ENCODE measurements around the gene SIRT2. TPM values are rescaled to one million over a fixed set of nuclear protein-coding genes. Genes with fewer than 3 reads are reported as not detected.
"Not testable (repeated sequence)": the region's sequence is repeated elsewhere in the genome, so short reads cannot be mapped to it uniquely, and the experiment has no call there.

SIRT2 gene
- total and polyA plus RNA-seq, 5 donors = 57.6 to 96.5 (median 62.4) TPM

GRCh38 chr19:38877781-38878574, 21.4 kb downstream of the SIRT2 start, which contains the start of gene RINL:
Gene RINL (minus strand): TSS chr19:38878275. CDS start chr19:38876742, 1,533 bp downstream.
- ATAC-seq = peak; percentile 32 to 45
- Histone ChIP-seq H3K4me1 (ENCODE audit: control insufficient read depth, insufficient read depth, low read length) (no peaks in the 10 kb centered on the region), H3K9me3 (ENCODE audit: control insufficient read depth, low read length) (no peaks in the 10 kb centered on the region), H3K4me3 (ENCODE audit: low read length) (no peak within 1 kb of the TSS), H3K27me3 (ENCODE audit: control insufficient read depth, insufficient read depth) (no peaks in the 10 kb centered on the region), H3K27ac (ENCODE audit: low read length) (no peak within 1 kb of the TSS)
- intact Hi-C loops (cut with DNase I) = no loop called here
- DNase-seq = peak in 2 of 3 donors; percentile 67 to 68
- WGBS = 49% methylated on average over 11 of the region's 11 CpGs

GRCh38 chr19:38875656-38876395, 23.6 kb downstream of the SIRT2 start:
- ATAC-seq (no peak), DNase-seq (no peak)
- Histone ChIP-seq H3K27me3 (ENCODE audit: control insufficient read depth, insufficient read depth) (no peaks in the 10 kb centered on the region), H3K4me1 (ENCODE audit: control insufficient read depth, insufficient read depth, low read length) (no peaks in the 10 kb centered on the region), H3K9me3 (ENCODE audit: control insufficient read depth, low read length) (no peaks in the 10 kb centered on the region), H3K4me3 (ENCODE audit: low read length) (no peak overlapping the region), H3K27ac (ENCODE audit: low read length) (no peak overlapping the region)
- 79% methylated on average over 6 of the region's 6 CpGs for WGBS
- intact Hi-C loops (cut with DNase I) = no loop called here

- H3K4me3 ChIP-seq (ENCODE audit: low read length); ATAC-seq: not testable (repeated sequence)
These were observed 26.0 kb downstream of the SIRT2 start for GRCh38 chr19:38873400-38873799.

GRCh38 chr19:38870612-38871011, 28.8 kb downstream of the SIRT2 start:
- no peak overlapping the region for H3K27ac ChIP-seq (ENCODE audit: low read length)
- DNase-seq (no peak), ATAC-seq (peak; percentile 3 to 17)
- WGBS = 82% methylated on average over 19 of the region's 19 CpGs
- H3K9me3 ChIP-seq (ENCODE audit: control insufficient read depth, low read length) = no peaks in the 10 kb centered on the region
- H3K4me1 ChIP-seq (ENCODE audit: control insufficient read depth, insufficient read depth, low read length) = peaks cover 2% of the 10 kb centered on the region
- no peak overlapping the region for H3K4me3 ChIP-seq (ENCODE audit: low read length)
- no peaks in the 10 kb centered on the region for H3K27me3 ChIP-seq (ENCODE audit: control insufficient read depth, insufficient read depth)
- intact Hi-C loops (cut with DNase I) = no loop called here

More at GRCh38 chr19:38873400-38873799, 26.0 kb downstream of the SIRT2 start:
- H3K4me1 ChIP-seq (ENCODE audit: control insufficient read depth, insufficient read depth, low read length); H3K27ac ChIP-seq (ENCODE audit: low read length); H3K9me3 ChIP-seq (ENCODE audit: control insufficient read depth, low read length); H3K27me3 ChIP-seq (ENCODE audit: control insufficient read depth, insufficient read depth); intact Hi-C loops (cut with DNase I); DNase-seq: not testable (repeated sequence)
- 75% methylated on average over 10 of the region's 10 CpGs for WGBS

- H3K27me3 ChIP-seq (ENCODE audit: control insufficient read depth, insufficient read depth) = no peaks in the 10 kb centered on the region
- WGBS = 16% methylated on average over 62 of the region's 62 CpGs
- no peak overlapping the region for H3K27ac ChIP-seq (ENCODE audit: low read length)
- DNase-seq (peak; percentile 88 to 97 (median 93)), ATAC-seq (peak; percentile 92 to 94)
- intact Hi-C loops (cut with DNase I) = no loop called here
- H3K4me1 ChIP-seq (ENCODE audit: control insufficient read depth, insufficient read depth, low read length) = peaks cover 2% of the 10 kb centered on the region
- H3K4me3 ChIP-seq (ENCODE audit: low read length) = peak overlapping the region; percentile 44
- no peaks in the 10 kb centered on the region for H3K9me3 ChIP-seq (ENCODE audit: control insufficient read depth, low read length)
These were observed 29.4 kb downstream of the SIRT2 start for GRCh38 chr19:38869836-38870607.

GRCh38 chr19:38869160-38869835, 30.1 kb downstream of the SIRT2 start:
- DNase-seq (peak in 1 of 3 donors; percentile 71), ATAC-seq (peak; percentile 9 to 13)
- WGBS = 6% methylated on average over 34 of the region's 34 CpGs

GRCh38 chr19:38868551-38868950, 30.9 kb downstream of the SIRT2 start:
- Histone ChIP-seq H3K4me3 (ENCODE audit: low read length) (no peak overlapping the region), H3K4me1 (ENCODE audit: control insufficient read depth, insufficient read depth, low read length) (peaks cover 2% of the 10 kb centered on the region), H3K27me3 (ENCODE audit: control insufficient read depth, insufficient read depth) (no peaks in the 10 kb centered on the region), H3K9me3 (ENCODE audit: control insufficient read depth, low read length) (no peaks in the 10 kb centered on the region), H3K27ac (ENCODE audit: low read length) (no peak overlapping the region)
- intact Hi-C loops (cut with DNase I) = no loop called here
- WGBS = 93% methylated on average over 6 of the region's 6 CpGs
- DNase-seq (no peak), ATAC-seq (no peak)

More at GRCh38 chr19:38869160-38869835, 30.1 kb downstream of the SIRT2 start:
- H3K27me3 ChIP-seq (ENCODE audit: control insufficient read depth, insufficient read depth) = no peaks in the 10 kb centered on the region
- intact Hi-C loops (cut with DNase I) = no loop called here
- H3K9me3 ChIP-seq (ENCODE audit: control insufficient read depth, low read length) = no peaks in the 10 kb centered on the region
- H3K27ac ChIP-seq (ENCODE audit: low read length) = no peak overlapping the region
- peak overlapping the region; percentile 44 for H3K4me3 ChIP-seq (ENCODE audit: low read length)
- peaks cover 2% of the 10 kb centered on the region for H3K4me1 ChIP-seq (ENCODE audit: control insufficient read depth, insufficient read depth, low read length)

- ATAC-seq (no peak), DNase-seq (no peak)
- Histone ChIP-seq H3K9me3 (ENCODE audit: control insufficient read depth, low read length) (no peaks in the 10 kb centered on the region), H3K4me3 (ENCODE audit: low read length) (no peak overlapping the region), H3K27ac (ENCODE audit: low read length) (no peak overlapping the region), H3K27me3 (ENCODE audit: control insufficient read depth, insufficient read depth) (no peaks in the 10 kb centered on the region), H3K4me1 (ENCODE audit: control insufficient read depth, insufficient read depth, low read length) (peaks cover 2% of the 10 kb centered on the region)
- 83% methylated on average over 10 of the region's 10 CpGs for WGBS
- intact Hi-C loops (cut with DNase I) = no loop called here
These were observed 32.1 kb downstream of the SIRT2 start for GRCh38 chr19:38867171-38867780.

- H3K27ac ChIP-seq (ENCODE audit: low read length) = peak overlapping the region; percentile 24
- no peaks in the 10 kb centered on the region for H3K9me3 ChIP-seq (ENCODE audit: control insufficient read depth, low read length)
- peaks cover 1% of the 10 kb centered on the region for H3K4me1 ChIP-seq (ENCODE audit: control insufficient read depth, insufficient read depth, low read length)
- H3K27me3 ChIP-seq (ENCODE audit: control insufficient read depth, insufficient read depth) = no peaks in the 10 kb centered on the region
- intact Hi-C loops (cut with DNase I) = no loop called here
- H3K4me3 ChIP-seq (ENCODE audit: low read length) = no peak overlapping the region
- no peak for DNase-seq
- peak; percentile 63 to 82 for ATAC-seq
- 46% methylated on average over 10 of the region's 10 CpGs for WGBS
These were observed 36.9 kb downstream of the SIRT2 start for GRCh38 chr19:38862321-38863059.

Data from right cardiac atrium (tissue), 5 donors.